ENCODE data around the gene GNG4.
"Not testable (repeated sequence)": the region's sequence is repeated elsewhere in the genome, so short reads cannot be mapped to it uniquely, and the experiment has no call there.

Gene GNG4

DNA sequence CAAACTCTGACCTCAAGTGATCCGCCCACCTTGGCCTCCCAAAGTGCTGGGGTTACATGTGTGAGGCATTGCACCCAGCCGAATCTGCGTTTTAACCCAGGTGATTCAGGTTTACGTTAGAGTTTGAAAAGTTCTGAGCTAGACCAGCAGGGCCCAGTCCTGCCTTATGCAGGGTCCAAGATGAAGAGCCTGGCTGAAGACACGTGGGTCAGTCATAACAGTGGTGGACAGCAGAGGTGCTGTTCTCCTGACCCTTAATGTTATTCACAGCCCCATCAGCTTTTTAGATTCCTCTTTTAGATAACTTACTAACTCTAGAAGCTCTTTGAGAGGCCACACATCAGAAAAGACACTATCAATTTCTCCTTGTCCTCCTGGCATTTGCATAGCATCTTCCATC, 50.0 kb downstream of the GNG4 start:
- CTCF ChIA-PET = interaction anchor here (0.8 to 10.8 kb wide), 14 partner anchors 8 to 347 kb away, joined by 3 to 114 read pairs (median 7); partner anchors contain the start of gene B3GALNT2
- DNase-seq (ENCODE audit: low read depth, low spot score) = no peak
- H3K4me3 ChIP-seq (ENCODE audit: low read depth, low read length) = no peak overlapping the region
- TF ChIP-seq, protein P1, sequence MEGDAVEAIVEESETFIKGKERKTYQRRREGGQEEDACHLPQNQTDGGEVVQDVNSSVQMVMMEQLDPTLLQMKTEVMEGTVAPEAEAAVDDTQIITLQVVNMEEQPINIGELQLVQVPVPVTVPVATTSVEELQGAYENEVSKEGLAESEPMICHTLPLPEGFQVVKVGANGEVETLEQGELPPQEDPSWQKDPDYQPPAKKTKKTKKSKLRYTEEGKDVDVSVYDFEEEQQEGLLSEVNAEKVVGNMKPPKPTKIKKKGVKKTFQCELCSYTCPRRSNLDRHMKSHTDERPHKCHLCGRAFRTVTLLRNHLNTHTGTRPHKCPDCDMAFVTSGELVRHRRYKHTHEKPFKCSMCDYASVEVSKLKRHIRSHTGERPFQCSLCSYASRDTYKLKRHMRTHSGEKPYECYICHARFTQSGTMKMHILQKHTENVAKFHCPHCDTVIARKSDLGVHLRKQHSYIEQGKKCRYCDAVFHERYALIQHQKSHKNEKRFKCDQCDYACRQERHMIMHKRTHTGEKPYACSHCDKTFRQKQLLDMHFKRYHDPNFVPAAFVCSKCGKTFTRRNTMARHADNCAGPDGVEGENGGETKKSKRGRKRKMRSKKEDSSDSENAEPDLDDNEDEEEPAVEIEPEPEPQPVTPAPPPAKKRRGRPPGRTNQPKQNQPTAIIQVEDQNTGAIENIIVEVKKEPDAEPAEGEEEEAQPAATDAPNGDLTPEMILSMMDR (IDR thresholded peaks at IDR 0.05; ENCODE audit: insufficient read depth, low read length, missing control alignments) = no peak
- POLR2A ChIA-PET = no interaction called here

DNA sequence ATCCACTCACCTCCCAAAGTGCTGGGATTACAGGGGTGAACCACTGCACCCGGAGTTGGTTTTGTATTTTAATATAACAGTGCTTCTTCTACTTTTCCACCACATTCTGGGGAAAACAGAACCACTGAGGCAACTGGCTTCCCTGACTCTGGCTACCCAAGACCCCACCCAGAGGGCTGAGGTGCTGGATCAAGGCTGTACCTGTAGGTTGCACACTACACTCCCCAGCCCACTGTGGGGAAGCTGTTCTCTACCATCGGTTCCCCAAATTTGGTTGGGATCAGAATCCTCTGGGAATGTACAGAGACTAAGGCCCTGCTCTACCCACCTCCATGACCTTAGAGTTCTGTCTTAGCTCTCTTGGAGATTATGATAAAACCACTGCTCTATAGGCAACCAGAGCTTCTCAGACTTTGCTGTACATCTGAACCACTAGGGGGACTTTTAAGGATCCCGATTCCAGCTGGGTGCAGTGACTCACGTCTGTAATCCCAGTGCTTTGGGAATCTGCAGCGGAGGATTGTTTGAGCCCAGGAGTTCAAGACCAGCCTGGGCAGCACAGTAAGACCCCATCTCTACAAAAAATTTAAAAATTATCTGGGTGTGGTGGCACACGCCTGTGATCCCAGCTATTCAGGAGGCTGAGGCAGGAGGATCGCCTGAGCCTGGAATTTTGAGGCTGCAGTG, 51.6 kb downstream of the GNG4 start:
- H3K4me3 ChIP-seq (ENCODE audit: low read depth, low read length) = no peak overlapping the region
- TF ChIP-seq, protein P1 (IDR thresholded peaks at IDR 0.05; ENCODE audit: insufficient read depth, low read length, missing control alignments) = peak; percentile 45
- DNase-seq (ENCODE audit: low read depth, low spot score) = no peak
- ChIA-PET CTCF (interaction anchor here (0.6 to 10.8 kb wide), 13 partner anchors 9 to 1216 kb away, joined by 3 to 114 read pairs (median 5); no protein-coding TSS in a partner anchor), POLR2A (no interaction called here)

DNA sequence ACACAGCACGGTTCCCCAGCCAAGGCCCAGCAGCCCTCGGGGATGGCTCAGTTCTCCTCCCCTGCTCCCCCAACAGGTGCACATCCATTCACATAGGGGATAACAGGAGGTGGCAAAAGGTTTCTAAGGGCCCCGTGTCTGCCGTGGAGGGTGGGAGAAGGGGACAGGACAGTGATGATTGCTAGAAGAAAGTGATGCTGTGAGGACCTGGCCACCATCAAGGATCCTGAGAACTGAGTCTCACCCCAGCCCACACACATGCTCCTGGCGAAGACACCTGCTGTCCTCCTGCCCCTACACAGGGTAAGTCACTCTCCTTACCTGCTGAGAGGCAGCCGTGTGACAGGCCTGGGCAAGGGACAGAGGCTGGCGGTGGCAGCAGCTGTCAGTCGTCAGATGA, 54.5 kb downstream of the GNG4 start:
- no peak for DNase-seq (ENCODE audit: low read depth, low spot score)
- H3K4me3 ChIP-seq (ENCODE audit: low read depth, low read length) = no peak overlapping the region
- TF ChIP-seq, protein P1 (IDR thresholded peaks at IDR 0.05; ENCODE audit: insufficient read depth, low read length, missing control alignments) = no peak
- POLR2A ChIA-PET = no interaction called here
- CTCF ChIA-PET = interaction anchor here (1.1 to 1.9 kb wide), 2 partner anchors 11 to 31 kb away, joined by 3 to 5 read pairs; no protein-coding TSS in a partner anchor

DNA sequence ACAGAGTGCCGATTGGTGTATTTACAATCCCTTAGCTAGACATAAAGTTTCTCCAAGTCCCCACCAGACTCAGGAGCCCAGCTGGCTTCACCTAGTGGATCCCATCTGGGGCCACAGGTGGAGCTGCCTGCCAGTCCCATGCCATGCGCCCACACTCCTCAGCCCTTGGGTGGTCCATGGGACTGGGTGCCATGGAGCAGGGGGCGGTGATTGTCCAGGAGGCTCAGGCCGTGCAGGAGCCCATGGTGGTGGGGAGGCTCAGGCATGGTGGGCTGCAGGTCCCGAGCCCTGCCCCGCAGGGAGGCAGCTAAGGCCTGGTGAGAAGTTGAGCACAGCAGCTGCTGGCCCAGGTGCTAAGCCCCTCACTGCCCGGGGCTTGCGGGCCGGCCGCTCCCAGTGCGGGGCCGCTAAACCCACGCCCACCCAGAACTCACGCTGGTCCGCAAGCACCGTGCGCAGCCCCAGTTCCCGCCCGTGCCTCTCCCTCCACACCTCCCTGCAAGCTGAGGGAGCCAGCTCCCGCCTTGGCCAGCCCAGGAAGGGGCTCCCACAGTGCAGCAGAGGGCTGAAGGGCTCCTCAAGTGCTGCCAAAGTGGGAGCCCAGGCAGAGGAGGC, 55.2 kb downstream of the GNG4 start:
- DNase-seq (ENCODE audit: low read depth, low spot score); POLR2A ChIA-PET; H3K4me3 ChIP-seq (ENCODE audit: low read depth, low read length): not testable (repeated sequence)
- CTCF ChIA-PET = interaction anchor here (1.1 to 1.8 kb wide), 2 partner anchors 9 to 30 kb away, joined by 3 to 4 read pairs; no protein-coding TSS in a partner anchor

DNA sequence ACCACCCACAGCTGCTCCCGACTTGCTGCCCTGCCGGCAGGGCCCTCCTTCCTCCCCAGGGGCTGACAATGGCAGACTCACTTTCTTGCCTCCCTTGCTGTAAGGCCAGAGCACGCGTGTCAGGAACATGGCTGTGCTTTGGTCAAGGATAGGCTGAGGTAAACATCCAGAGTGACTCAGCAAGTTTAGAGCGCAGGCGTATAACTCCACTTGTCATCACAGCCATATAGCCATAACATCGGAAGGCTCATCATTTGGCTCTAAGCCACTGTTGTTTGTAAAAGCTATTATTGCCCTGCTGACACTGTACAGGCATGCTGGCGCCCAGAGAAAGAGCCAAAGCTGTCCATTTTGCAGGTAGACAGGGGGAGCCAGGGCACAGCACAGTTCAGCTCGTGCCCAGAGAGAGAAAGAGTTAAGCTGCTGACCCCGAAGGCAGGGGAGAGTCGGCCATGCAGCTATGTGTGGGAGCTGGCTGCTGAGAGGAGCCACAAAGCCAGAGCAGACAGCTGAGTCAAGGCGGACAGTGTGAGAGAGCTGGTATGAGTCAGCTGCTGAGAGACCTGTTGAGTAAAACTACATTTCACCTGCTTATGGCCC, 60.6 kb downstream of the GNG4 start:
- H3K4me3 ChIP-seq (ENCODE audit: low read depth, low read length) = no peak overlapping the region
- ChIA-PET POLR2A (interaction anchor here (0.5 to 0.8 kb wide), 2 partner anchors 18 to 56 kb away, joined by 3 read pairs; no protein-coding TSS in a partner anchor), CTCF (interaction anchor here (1.1 to 2.7 kb wide), 3 partner anchors 10 to 18 kb away, joined by 3 to 28 read pairs (median 3); no protein-coding TSS in a partner anchor)
- TF ChIP-seq, protein P1 (IDR thresholded peaks at IDR 0.05; ENCODE audit: insufficient read depth, low read length, missing control alignments) = no peak
- DNase-seq (ENCODE audit: low read depth, low spot score) = no peak

DNA sequence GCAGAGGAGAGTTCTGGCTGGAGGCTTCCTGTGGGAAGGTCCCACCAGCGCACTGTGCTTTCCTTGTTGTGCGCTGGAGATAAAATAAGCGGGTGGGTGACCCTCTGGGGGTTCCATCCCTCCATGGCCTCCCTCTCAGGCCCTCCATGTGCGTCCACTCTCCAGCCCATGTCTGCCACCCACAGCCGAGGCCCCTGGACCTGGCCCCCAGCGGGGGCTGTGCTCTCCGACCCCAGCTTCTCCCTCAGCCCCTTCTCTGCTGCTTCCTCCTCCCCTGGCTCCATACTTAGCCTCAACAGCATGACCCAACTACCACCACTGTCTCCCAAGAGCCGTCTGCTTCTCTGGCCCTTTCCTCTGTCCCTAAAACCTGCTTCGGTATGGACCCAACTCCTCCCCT, 61.4 kb downstream of the GNG4 start:
- ChIA-PET POLR2A (no interaction called here), CTCF (interaction anchor here (2.7 kb wide), 1 partner anchor 11 kb away, joined by 28 read pairs; no protein-coding TSS in a partner anchor)
- DNase-seq (ENCODE audit: low read depth, low spot score) = no peak
- no peak overlapping the region for H3K4me3 ChIP-seq (ENCODE audit: low read depth, low read length)
- TF ChIP-seq, protein P1 (IDR thresholded peaks at IDR 0.05; ENCODE audit: insufficient read depth, low read length, missing control alignments) = no peak
